GM10266 (cell line): ENCODE results near the gene COPS2.

Source experiments
- DNase-seq: peaks from one replicate; pipeline ENCODE4 v3.0.0; 2012; ENCODE audit errors: extremely low spot score
- CTCF ChIP-seq: IDR thresholded peaks from 2 replicates; pipeline ENCODE4 v1.5.1; 2012; ENCODE audit warnings: mild to moderate bottlenecking, low read depth; ENCODE audit not compliant: control insufficient read depth, insufficient read depth; ENCODE audit errors: missing control alignments

Gene COPS2

GRCh38 chr15:49101536-49101935 is 53.9 kb downstream of the COPS2 start:
- TF ChIP-seq CTCF: no peak
- no peak for DNase-seq

- DNase-seq: no peak
- TF ChIP-seq CTCF: no peak
These were observed 59.2 kb downstream of the COPS2 start for GRCh38 chr15:49096090-49096750.

- DNase-seq: no peak
These were observed 60.5 kb downstream of the COPS2 start for GRCh38 chr15:49094923-49095322.

GRCh38 chr15:49093252-49094105 is 61.9 kb downstream of the COPS2 start:
- TF ChIP-seq CTCF: no peak
- DNase-seq: no peak

More at GRCh38 chr15:49094923-49095322, 60.5 kb downstream of the COPS2 start:
- no peak for TF ChIP-seq CTCF

GRCh38 chr15:49088996-49089395 is 66.4 kb downstream of the COPS2 start:
- no peak for TF ChIP-seq CTCF
- no peak for DNase-seq

- TF ChIP-seq CTCF: no peak
- no peak for DNase-seq
These were observed 69.5 kb downstream of the COPS2 start for GRCh38 chr15:49085696-49086459.
